ENCODE measurements around the gene OR2G6.
"Not testable (repeated sequence)": the region's sequence is repeated elsewhere in the genome, so short reads cannot be mapped to it uniquely, and the experiment has no call there.

Gene OR2G6

DNA sequence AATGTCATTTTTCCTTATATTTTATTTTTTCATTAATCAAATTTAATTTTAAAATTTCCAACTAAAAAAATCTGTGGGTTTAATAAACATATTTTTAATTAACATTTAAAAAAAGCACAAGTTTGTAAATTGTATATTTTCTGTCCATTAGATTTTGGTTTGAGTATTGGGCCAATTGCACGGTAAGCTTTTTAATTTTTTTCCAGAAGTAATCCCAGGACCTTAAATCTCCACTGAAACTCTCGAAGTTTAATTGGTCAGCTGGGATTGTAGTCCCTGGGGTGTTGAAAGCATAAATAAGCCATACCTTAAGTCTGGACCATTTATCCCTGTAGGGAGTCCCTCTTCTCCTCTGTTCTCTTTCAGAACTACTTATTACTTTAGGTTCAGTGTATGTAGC is at the start of gene OR2G6:
TSS of gene OR2G6 (plus strand) at position 301 of the 400 bp plus-strand sequence. CDS start 13,574 bp downstream, outside the sequence.
- not testable (repeated sequence) for DNase-seq

DNA sequence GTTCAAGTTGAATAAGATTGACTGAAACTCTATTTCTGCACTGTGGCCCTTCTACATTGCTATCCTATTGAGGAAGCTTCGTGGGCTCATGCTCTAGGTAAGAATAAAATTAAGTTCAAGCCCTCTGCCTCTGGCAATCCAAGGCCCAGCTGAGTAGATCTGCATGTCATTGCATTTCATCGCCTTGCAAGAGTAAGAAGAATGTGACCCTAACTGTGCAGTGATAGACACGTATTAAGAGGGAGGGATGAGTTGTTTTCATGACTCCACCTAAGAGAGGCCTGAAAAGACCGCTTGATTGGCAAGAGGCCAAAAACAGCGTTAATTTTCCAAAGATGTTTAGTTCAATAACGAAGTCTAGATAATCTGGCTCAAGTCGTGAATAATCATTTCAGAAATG is 48.8 kb upstream of the OR2G6 start:
- not testable (repeated sequence) for DNase-seq

DNA sequence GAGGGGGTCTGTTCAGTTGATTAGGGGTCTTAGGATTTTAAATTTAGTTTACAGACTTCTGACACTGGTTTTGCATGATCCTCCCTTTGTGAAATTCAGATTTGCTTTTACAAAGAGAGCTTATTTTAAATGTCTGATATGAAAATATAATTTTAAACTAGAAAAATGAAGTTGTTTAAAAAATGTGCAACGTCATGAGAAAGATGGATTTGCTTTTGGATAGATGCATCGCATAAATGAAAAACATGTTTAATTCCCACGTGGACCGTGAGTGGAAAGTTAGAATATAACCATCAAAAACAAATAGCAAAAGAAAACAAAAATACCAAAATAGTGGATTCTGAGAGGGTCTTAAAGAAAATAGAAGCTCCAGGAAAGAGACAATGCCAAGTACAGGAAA is 36.7 kb upstream of the OR2G6 start:
- no peak for DNase-seq

DNA sequence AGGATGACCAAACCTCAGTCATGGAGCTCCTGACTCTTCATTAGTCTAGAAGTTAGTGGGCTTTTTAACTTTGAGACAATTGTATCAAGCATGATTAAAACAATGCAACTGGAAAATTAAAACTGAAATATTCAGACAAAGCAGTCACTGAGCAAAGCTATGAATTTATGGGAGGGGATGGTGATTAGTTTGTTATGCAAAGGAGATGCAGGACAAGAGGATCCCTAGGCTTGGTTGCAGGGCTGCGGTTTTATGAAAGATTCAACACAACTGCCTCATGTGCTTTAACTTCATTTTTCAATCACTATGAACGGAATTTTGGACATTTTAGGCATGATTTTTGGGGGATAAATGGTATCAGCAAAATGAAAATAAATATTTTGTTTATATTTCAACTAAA is 35.8 kb upstream of the OR2G6 start:
- not testable (repeated sequence) for DNase-seq

DNA sequence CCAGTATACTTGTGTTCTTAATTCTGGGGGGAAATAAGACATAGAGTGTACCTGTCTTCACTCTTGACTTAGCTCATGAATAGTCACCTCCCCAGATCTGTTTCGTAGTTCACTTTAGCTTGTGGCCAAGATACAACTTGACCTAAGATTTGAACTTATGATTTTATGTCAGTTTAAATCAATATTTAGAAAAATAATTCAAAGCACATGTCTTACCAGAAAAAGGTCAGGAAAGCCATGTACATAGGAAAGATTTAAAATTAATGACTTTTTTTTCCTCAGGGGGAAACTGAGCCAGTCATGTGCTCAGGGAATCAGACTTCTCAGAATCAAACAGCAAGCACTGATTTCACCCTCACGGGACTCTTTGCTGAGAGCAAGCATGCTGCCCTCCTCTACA is 34.8 kb upstream of the OR2G6 start, which contains the start of gene OR2T3:
TSS of gene OR2T3 (plus strand) at position 301 of the 400 bp plus-strand sequence. CDS start at position 301, 0 bp downstream.
- DNase-seq = not testable (repeated sequence)

DNA sequence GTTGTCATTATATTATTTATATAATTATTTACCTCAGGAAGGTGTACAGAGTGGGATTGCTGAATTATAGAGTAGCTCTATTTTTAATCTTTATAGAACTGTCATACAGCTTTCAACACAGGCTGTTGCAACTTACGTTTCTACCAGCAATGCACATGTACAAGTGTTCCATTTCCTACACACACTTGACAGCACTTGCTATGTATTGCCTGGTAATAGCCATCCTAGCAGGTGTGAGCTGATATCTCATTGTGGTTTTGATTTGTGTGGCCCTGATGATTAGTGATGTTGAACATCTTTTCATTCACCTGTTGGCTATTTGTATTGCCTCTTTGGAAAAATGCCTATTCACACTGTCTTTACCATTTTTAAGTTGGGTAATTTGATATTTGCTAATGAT is 32.2 kb upstream of the OR2G6 start:
- DNase-seq = not testable (repeated sequence)

DNA sequence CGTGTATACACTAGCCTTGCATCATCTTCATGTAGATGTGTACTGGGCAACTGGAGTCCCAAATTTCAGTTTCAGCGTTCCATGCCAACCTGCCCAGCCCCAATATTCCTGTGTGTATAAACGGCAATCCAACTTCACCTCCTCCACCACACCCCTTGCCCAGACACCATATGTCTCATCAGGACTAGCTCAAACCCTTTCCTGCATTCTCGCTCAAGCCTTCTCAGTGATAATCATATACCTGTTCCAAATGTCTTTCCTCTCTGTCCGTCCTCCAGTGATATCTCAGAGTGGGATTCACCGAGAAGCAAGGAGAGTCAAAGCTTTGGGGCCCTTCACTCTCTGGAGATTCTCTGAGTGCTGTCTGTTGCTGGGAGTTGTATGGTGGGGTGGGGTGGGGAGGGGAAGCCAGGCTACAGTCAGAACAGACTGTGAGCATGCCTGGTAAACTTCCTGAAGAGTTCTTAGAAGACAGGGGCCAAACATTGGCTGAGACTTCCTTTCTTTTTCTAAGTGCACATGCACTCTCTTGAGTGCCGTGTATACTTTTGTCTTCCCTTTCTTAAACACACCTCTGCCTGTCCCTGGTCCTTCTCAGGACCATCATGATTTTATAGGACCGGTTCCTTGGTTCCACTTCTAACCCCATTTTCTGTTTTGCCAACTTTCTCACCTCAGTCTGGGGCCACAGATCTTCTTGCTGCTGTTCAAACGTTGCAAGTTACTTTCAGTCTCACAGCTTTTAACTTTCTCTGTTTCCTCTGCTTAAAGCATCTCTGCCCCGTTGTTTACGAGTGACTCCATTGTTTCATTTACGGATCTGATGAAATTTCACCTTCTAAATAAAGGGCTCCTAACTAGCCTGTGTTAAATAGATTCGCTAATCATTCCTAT is 25.9 kb upstream of the OR2G6 start:
- peak; percentile 40 for DNase-seq

DNA sequence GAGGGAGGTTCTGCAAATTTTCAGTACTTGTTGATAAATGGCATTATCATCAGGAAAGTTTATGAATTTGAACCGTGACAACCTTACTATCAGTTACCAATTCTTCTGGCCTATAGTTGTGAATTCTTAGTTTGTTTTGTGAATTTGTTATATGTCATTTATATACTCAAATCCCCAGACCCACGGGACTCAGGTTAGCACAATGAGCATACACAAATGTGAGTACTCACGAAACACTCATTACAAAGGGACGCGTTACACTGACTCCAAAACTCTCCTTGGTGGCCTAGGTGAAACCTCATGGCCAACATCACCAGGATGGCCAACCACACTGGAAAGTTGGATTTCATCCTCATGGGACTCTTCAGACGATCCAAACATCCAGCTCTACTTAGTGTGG is 19.6 kb upstream of the OR2G6 start, which contains the start of gene OR2T5:
TSS of gene OR2T5 (plus strand) at position 301 of the 400 bp plus-strand sequence. CDS start at position 301, 0 bp downstream.
- not testable (repeated sequence) for DNase-seq

DNA sequence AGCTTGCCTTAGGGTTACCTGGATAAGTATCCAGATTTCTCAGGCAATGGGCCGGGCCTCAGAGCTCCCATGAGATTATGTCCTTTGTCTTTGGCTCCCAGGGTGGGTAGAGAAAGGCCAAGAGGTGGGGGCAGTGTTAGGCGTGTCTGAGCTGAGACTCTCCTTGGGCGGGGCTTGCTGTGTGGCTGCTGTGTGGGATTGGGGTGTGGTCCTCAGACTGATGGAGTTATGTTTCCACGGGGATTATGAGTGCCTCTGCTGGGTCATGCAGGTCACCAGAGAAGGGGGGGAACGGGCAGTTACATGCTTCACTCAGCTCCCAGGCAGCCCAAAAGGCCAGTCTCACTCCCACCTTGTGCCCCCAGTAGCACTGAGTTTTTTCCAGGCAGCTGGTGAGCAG is 11.2 kb upstream of the OR2G6 start:
- DNase-seq = not testable (repeated sequence)

DNA sequence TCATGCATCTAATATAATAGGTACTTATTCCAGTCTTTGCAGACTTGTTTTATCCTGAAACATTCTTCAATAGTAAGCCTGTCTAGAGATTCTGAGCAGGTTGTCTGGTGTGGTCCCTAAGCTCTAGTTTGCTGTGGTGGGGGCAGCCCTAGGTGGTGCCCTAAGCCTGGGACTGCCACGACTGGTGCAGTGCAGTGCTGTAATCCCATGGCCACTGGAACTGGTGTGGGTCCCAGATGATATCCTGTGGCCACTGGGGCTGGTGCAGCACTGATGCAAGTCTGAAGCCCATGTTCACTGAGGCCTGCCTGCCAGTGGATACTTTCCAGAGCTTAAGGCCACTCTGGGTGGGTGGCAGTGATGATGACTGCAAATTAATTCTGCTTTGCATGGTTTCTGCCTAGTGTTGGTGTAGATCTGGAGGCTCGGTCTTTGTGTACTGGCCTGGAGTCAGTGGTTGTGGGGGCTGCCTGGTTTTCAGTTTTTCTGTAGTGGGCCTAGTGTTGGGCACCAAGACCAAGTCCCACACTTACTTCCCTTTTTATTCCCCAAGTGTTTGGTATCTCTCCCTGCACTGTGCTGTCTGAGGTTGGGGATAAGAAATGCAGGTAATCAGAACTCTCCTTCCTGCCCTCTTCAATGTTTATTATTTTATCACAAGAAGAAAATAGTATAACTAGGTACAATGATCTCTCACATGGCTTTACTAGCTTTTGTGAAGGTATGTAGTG is 7.4 kb upstream of the OR2G6 start:
- DNase-seq = not testable (repeated sequence)

DNA sequence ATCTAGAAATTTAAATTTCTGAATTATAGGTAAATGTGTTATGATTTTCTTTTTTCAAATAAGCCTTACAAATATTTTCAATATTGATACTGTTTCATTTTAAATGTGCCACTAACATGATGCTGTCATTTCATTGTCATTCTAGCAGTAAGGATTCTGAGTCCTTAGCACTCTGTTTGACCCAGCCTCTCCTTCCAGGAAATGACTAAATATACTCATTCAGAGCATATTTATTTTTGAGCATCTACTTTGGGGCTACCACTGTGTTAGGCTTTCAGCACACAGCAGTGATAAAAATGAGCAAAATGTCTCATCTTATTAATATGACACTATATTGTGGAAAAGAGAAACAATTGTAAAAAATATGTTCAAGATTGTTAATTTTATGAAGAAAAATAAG is 2.3 kb downstream of the OR2G6 start:
- not testable (repeated sequence) for DNase-seq

DNA sequence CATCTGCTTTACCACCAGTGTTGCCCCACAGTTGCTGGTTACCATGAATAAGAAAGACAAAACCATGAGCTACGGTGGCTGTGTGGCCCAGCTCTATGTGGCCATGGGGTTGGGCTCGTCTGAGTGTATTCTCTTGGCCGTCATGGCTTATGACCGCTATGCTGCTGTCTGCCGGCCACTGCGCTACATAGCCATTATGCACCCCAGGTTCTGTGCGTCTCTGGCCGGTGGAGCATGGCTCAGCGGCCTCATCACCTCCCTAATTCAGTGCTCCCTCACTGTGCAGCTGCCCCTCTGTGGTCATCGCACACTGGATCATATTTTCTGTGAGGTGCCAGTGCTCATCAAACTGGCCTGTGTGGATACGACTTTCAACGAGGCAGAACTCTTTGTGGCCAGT is 14.0 kb downstream of the OR2G6 start:
- DNase-seq = no peak

DNA sequence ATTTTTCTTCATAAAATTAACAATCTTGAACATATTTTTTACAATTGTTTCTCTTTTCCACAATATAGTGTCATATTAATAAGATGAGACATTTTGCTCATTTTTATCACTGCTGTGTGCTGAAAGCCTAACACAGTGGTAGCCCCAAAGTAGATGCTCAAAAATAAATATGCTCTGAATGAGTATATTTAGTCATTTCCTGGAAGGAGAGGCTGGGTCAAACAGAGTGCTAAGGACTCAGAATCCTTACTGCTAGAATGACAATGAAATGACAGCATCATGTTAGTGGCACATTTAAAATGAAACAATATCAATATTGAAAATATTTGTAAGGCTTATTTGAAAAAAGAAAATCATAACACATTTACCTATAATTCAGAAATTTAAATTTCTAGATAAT is 29.6 kb downstream of the OR2G6 start:
- not testable (repeated sequence) for DNase-seq

DNA sequence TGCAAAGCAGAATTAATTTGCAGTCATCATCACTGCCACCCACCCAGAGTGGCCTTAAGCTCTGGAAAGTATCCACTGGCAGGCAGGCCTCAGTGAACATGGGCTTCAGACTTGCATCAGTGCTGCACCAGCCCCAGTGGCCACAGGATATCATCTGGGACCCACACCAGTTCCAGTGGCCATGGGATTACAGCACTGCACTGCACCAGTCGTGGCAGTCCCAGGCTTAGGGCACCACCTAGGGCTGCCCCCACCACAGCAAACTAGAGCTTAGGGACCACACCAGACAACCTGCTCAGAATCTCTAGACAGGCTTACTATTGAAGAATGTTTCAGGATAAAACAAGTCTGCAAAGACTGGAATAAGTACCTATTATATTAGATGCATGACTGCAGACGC is 39.5 kb downstream of the OR2G6 start:
- DNase-seq = not testable (repeated sequence)

DNA sequence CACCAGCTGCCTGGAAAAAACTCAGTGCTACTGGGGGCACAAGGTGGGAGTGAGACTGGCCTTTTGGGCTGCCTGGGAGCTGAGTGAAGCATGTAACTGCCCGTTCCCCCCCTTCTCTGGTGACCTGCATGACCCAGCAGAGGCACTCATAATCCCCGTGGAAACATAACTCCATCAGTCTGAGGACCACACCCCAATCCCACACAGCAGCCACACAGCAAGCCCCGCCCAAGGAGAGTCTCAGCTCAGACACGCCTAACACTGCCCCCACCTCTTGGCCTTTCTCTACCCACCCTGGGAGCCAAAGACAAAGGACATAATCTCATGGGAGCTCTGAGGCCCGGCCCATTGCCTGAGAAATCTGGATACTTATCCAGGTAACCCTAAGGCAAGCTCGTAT is 43.2 kb downstream of the OR2G6 start:
- not testable (repeated sequence) for DNase-seq

DNA sequence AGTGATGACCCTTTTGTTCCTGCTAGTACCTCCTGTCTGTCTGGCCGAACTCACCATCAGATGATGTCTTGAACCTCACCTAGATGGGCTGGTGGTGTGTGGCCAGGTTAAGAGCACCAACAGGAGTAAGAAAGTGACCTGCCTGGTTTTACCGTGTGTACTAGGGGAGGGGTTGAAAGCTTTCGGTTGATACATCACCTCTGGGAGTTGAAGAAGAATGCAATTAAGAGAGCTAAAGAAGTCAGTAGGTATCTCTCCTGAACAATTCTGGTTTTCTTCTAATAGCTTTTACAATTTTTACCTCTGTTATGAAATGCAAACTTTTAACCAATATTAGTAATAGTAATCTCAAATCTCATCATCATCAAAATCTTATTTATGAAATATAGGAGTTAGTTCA is 54.8 kb downstream of the OR2G6 start, which contains the start of gene OR2T29:
TSS of gene OR2T29 (minus strand) at position 101 of the 400 bp plus-strand sequence. CDS start 3,281 bp downstream, outside the sequence.
- DNase-seq = not testable (repeated sequence)

DNA sequence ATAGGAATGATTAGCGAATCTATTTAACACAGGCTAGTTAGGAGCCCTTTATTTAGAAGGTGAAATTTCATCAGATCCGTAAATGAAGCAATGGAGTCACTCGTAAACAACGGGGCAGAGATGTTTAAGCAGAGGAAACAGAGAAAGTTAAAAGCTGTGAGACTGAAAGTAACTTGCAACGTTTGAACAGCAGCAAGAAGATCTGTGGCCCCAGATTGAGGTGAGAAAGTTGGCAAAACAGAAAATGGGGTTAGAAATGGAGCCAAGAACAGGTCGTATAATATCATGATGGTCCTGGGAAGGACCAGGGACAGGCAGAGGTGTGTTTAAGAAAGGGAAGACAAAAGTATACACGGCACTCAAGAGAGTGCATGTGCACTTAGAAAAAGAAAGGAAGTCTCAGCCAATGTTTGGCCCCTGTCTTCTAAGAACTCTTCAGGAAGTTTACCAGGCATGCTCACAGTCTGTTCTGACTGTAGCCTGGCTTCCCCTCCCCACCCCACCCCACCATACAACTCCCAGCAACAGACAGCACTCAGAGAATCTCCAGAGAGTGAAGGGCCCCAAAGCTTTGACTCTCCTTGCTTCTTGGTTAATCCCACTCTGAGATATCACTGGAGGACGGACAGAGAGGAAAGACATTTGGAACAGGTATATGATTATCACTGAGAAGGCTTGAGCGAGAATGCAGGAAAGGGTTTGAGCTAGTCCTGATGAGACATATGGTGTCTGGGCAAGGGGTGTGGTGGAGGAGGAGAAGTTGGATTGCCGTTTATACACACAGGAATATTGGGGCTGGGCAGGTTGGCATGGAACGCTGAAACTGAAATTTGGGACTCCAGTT is 57.9 kb downstream of the OR2G6 start:
- peak; percentile 34 for DNase-seq

DNA sequence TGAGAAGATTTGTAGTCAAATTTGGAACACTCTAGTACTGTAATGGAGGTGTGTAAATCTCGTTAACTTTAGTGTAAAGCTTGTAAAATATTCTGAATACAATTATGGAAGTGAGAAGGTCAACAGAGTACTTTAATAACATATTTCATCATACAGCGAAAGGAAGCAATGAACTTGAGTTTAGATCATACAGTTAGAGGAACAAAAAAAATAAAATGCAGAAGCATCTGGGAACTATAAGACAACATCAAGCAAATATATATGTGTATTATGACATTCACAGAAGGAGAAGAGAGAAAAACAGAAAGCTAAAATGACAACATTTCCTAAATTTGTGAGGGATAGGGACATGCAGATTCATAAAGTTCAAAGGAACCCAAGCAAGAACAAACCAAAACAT is 61.2 kb downstream of the OR2G6 start:
- DNase-seq = not testable (repeated sequence)

DNA sequence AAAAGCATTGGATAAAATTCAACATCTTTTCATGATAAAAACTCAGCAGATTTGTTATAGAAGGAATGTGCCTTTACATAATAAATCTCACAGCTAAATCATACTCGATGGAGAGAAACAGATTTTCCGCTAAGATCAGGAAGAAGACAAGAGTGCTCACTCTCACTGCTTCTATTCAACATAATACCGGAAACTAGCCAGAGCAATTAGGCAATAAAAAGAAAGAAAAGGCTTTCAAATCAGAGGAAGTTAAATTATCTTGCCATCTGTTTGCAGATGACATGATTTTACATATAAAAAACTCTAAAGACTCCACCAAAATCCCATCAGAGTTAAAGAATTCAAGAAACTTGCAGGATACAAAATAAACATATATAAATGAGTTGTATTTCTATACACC is 62.9 kb downstream of the OR2G6 start:
- DNase-seq = not testable (repeated sequence)

DNA sequence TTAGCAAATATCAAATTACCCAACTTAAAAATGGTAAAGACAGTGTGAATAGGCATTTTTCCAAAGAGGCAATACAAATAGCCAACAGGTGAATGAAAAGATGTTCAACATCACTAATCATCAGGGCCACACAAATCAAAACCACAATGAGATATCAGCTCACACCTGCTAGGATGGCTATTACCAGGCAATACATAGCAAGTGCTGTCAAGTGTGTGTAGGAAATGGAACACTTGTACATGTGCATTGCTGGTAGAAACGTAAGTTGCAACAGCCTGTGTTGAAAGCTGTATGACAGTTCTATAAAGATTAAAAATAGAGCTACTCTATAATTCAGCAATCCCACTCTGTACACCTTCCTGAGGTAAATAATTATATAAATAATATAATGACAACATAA is 64.2 kb downstream of the OR2G6 start:
- DNase-seq = not testable (repeated sequence)

DNA sequence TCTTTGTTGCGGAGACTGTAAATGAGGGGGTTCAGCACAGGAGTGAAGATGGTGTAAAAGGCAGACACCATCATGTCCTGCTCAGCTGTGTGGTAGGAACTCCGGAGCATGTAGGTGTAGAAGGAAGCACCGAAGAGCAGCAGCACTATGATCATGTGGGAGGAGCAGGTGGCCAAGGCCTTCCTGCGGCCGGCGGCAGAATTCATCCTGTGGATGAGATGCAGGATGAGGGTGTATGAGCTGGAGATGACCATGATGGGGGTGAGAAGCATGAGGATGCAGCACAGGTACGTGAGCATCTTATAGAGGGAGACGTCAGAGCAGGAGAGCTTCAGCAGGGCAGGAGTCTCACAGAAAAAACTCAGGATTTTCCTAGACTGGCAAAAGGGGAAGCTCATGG is 66.0 kb downstream of the OR2G6 start:
- not testable (repeated sequence) for DNase-seq

DNA sequence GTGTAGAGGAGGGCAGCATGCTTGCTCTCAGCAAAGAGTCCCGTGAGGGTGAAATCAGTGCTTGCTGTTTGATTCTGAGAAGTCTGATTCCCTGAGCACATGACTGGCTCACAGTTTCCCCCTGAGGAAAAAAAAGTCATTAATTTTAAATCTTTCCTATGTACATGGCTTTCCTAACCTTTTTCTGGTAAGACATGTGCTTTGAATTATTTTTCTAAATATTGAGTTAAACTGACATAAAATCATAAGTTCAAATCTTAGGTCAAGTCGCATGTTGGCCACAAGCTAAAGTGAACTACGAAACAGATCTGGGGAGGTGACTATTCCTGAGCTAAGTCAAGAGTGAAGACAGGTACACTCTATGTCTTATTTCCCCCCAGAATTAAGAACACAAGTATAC is 66.8 kb downstream of the OR2G6 start, which contains the start of gene OR2T34:
TSS of gene OR2T34 (minus strand) at position 101 of the 400 bp plus-strand sequence. CDS start at position 101, 0 bp downstream.
- DNase-seq = not testable (repeated sequence)

Measured in CD4-positive, alpha-beta T cell treated with Interleukin-17A for 1 hour (primary cell).